Mucosa of descending colon (tissue), 3 donors: ENCODE measurements around the gene NEURL2. TPM values are rescaled to one million over a fixed set of nuclear protein-coding genes. Genes with fewer than 3 reads are reported as not detected.

Experiments used
- ATAC-seq: fragments of 200-7000 bp; cut with Tn5 transposase; one replicate; pipeline ENCODE4 v1.9.1; 2020; ENCODE audit warnings: mild to moderate bottlenecking, moderate library complexity
- DNase-seq, 3 donors: peaks; one replicate each; pipeline ENCODE4 v3.0.0-alpha.2; 2020
- H3K36me3 ChIP-seq: fragments of 200-600 bp; one replicate; pipeline ENCODE4 v1.8.0; 2021; ENCODE audit warnings: low read depth, mild to moderate bottlenecking
- H3K4me1 ChIP-seq: fragments of 200-600 bp; one replicate; pipeline ENCODE4 v1.8.0; 2021; ENCODE audit warnings: low read depth, mild to moderate bottlenecking
- H3K4me3 ChIP-seq: fragments of 200-600 bp; one replicate; pipeline ENCODE4 v1.8.0; 2021; ENCODE audit warnings: mild to moderate bottlenecking
- H3K9me3 ChIP-seq: fragments of 200-600 bp; one replicate; pipeline ENCODE4 v1.8.0; 2021; ENCODE audit warnings: mild to moderate bottlenecking
- CTCF ChIP-seq: fragments of 200-600 bp; IDR thresholded peaks from one replicate; pipeline ENCODE4 v1.8.0; 2022; ENCODE audit warnings: antibody characterized with exemption, mild to moderate bottlenecking
- intact Hi-C, 2 donors: fragments of 100-400 bp; cut with DNase I in 1 of 2; cut with micrococcal nuclease in 1 of 2; formaldehyde crosslinking; loops; one replicate each; pipeline versions ENCODE4 v1.11.0 to v1.11.1; 2022; cut with DNase I, micrococcal nuclease
- total RNA-seq, 3 donors: library from RNA; stranded (reverse); fragmentation: NEBNext Ultra II Directional in 2 of 3; extraction: Animal tissue kit (Norgen Biotek cat#: 25700) in 2 of 3; gene quantifications; one replicate each; pipeline versions ENCODE4 v1.2.1 to v1.2.4, GENCODE V29; 2021 to 2023
- donor health status: DM: no; HTN: no; CAD: no; lungs with moderate emphysema.
- donor health status: DM: no; HTN: no; CAD: no.
- donor health status: DM: no; HTN: yes; CAD: no.

Gene NEURL2
- total RNA-seq, 3 donors from 2014 or later: 4.2 to 9.1 (median 8.5) TPM

- H3K9me3 ChIP-seq: no peaks in the 10 kb centered on the region
- no peak for TF ChIP-seq CTCF
- DNase-seq: no peak
- ATAC-seq: peak; percentile 46
- no peaks in the 10 kb centered on the region for H3K4me1 ChIP-seq
- intact Hi-C loops: no loop called here
- H3K4me3 ChIP-seq: no peak overlapping the region
- no peaks in the 10 kb centered on the region for H3K36me3 ChIP-seq
Measured at GRCh38 chr20:45842169-45842812, 48.7 kb downstream of the NEURL2 start.

GRCh38 chr20:45841407-45842129 is 49.4 kb downstream of the NEURL2 start:
- no peaks in the 10 kb centered on the region for H3K36me3 ChIP-seq

GRCh38 chr20:45840700-45841198 is 50.3 kb downstream of the NEURL2 start:
- Histone ChIP-seq H3K4me3 (no peak overlapping the region), H3K4me1 (peaks cover 2% of the 10 kb centered on the region), H3K36me3 (no peaks in the 10 kb centered on the region), H3K9me3 (no peaks in the 10 kb centered on the region)
- intact Hi-C loops: no loop called here
- ATAC-seq (peak; percentile 5), DNase-seq (no peak)
- TF ChIP-seq CTCF: no peak

More at GRCh38 chr20:45841407-45842129, 49.4 kb downstream of the NEURL2 start:
- ATAC-seq (no peak), DNase-seq (no peak)
- Histone ChIP-seq H3K4me3 (no peak overlapping the region), H3K4me1 (peaks cover under 1% of the 10 kb centered on the region), H3K9me3 (no peaks in the 10 kb centered on the region)
- TF ChIP-seq CTCF: no peak
- intact Hi-C loops: no loop called here

Other genes with a start within 250 kb of the NEURL2 start
- gene WFDC11, start 221.0 kb downstream of the NEURL2 start, total RNA-seq: not detected
- gene WFDC13, start 189.2 kb downstream of the NEURL2 start, total RNA-seq: not detected
- under 1 TPM in 1 of 3 donors, not detected in 2; 0.73 TPM for gene WFDC10B, start 186.2 kb downstream of the NEURL2 start, total RNA-seq
- gene SPINT4, start 168.9 kb downstream of the NEURL2 start, total RNA-seq: not detected
- 1 to 10 TPM; 3.2 to 7.9 (median 5.1) TPM for gene WFDC3, start 99.3 kb downstream of the NEURL2 start, total RNA-seq
- gene DNTTIP1, start 99.3 kb downstream of the NEURL2 start, total RNA-seq: 10 to 100 TPM; 32.7 to 59.5 (median 36.3) TPM
- 10 to 100 TPM in 1 of 3 donors, 1 to 10 TPM in 2; 4.7 to 41.1 (median 8.7) TPM for gene UBE2C, start 78.6 kb downstream of the NEURL2 start, total RNA-seq
- 1 to 10 TPM; 2.1 to 5.4 (median 3.1) TPM for gene TNNC2, start 63.9 kb downstream of the NEURL2 start, total RNA-seq
- 10 to 100 TPM; 13.8 to 31.5 (median 14.0) TPM for gene SNX21, start 57.4 kb downstream of the NEURL2 start, total RNA-seq
- gene ACOT8, start 33.8 kb downstream of the NEURL2 start, total RNA-seq: 10 to 100 TPM; 31.1 to 61.0 (median 32.9) TPM
- 1 to 10 TPM; 3.3 to 7.4 (median 5.7) TPM for gene ZSWIM3, start 33.6 kb downstream of the NEURL2 start, total RNA-seq
- 10 to 100 TPM; 11.3 to 12.6 (median 12.4) TPM for gene ZSWIM1, start 10.0 kb downstream of the NEURL2 start, total RNA-seq
- gene SPATA25, start 3.6 kb downstream of the NEURL2 start, total RNA-seq: 1 to 10 TPM; 3.9 to 6.0 (median 4.1) TPM
- gene CTSA, start 127 bp upstream of the NEURL2 start, total RNA-seq: 100 to 1,000 TPM; 292 to 542 (median 436) TPM
- gene PLTP, start 20.9 kb upstream of the NEURL2 start, total RNA-seq: 100 to 1,000 TPM in 2 of 3 donors, 10 to 100 TPM in 1; 15.0 to 141 (median 111) TPM
- gene PCIF1, start 43.5 kb upstream of the NEURL2 start, total RNA-seq: 10 to 100 TPM; 29.2 to 37.8 (median 35.1) TPM
- 10 to 100 TPM; 19.1 to 22.7 (median 20.1) TPM for gene ZNF335, start 81.0 kb upstream of the NEURL2 start, total RNA-seq
- gene MMP9, start 117.7 kb upstream of the NEURL2 start, total RNA-seq: 1 to 10 TPM in 2 of 3 donors, under 1 TPM in 1; 0.52 to 6.7 (median 1.2) TPM
- 1 to 10 TPM in 1 of 3 donors, not detected in 2; 2.5 TPM for gene SLC12A5, start 138.0 kb upstream of the NEURL2 start, total RNA-seq
- 10 to 100 TPM; 23.7 to 36.6 (median 24.2) TPM for gene NCOA5, start 198.8 kb upstream of the NEURL2 start, total RNA-seq
- 1 to 10 TPM; 2.8 to 10.0 (median 6.0) TPM for gene CD40, start 227.1 kb upstream of the NEURL2 start, total RNA-seq